Dedifferentiated amniotic fluid mesenchymal stem cell (primary cell): Measurements from ENCODE around the gene DYNLL1.
"Not testable (repeated sequence)": the region's sequence is repeated elsewhere in the genome, so short reads cannot be mapped to it uniquely, and the experiment has no call there.

Source experiments
- DNase-seq: peaks from one replicate; pipeline ENCODE4 v3.0.0-alpha.2; 2016; ENCODE audit errors: extremely low spot score

Gene DYNLL1

DNA sequence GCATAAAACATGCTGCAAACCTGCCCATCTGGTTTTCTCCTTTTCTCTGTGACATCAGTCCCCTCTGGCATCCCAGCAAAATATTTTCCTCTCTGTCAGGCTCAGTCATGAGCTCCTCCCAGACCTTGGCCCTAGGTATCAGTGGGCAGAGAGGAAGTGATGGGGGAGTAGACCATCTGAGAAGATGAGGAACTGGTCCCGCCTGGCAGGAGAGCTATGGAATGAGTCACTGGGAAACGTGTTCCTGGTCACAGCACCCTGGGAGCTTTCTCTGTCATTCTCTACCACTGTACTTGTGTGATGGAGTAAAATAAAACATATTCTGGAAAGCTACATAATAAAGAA lies 21.3 kb upstream of the DYNLL1 start:
- peak; percentile 72 for DNase-seq

DNA sequence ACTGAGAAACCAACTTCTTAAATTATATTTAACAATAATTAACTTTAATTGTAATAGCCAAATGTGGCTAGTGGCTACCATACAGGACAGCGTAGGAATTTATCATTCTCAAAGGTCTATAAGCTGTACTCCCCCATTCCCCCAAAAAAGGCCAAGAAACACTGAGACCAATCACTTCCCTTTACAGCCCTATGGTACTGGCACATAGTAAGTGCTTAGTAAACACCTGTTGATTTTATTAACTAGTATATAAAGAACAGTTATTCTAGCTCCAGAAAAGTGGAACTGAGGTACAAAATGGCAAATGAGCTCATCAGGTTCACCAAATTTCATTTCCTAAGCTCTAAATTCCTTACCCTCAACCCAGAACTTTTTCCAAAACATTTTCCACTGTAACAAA lies 20.3 kb upstream of the DYNLL1 start:
- DNase-seq = no peak

DNA sequence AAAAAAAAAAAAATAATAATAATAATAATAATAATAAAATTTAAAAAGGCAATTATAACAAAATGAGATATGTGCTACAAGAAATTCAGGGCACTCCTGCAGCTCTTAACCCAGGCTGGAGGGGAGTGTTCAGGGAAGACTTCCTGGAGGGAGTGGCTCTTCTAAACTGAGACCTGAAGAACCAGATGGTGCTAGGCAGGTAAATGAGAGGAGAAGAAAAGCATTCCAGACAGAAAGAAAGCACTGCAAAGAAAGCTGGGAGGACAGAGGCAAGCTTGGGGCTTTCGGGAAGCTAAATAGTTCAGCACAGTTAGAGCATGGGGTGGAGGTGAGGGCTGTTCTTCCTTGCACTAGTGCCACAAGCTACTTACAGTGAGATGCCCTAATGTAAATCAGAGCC lies 16.5 kb upstream of the DYNLL1 start:
- no peak for DNase-seq

DNA sequence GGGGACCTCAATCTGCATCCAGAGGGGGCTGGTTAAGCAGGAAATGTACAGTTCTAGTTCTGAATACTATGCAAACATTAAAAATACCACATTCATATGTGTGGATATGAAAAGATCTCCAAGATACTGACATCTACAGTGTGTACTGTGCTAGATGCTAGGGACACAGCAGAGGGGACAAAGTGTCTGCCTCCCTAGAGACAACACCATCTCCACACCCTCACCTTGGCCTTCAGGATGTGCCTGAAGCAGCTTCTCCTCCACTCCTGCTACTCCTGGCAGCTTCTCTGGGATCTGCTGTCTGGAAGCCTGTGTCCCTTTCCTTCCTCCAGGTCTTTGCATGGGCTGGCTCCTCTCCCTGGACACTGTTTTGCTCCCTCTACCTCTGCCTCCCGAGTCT lies 15.7 kb upstream of the DYNLL1 start:
- no peak for DNase-seq

DNA sequence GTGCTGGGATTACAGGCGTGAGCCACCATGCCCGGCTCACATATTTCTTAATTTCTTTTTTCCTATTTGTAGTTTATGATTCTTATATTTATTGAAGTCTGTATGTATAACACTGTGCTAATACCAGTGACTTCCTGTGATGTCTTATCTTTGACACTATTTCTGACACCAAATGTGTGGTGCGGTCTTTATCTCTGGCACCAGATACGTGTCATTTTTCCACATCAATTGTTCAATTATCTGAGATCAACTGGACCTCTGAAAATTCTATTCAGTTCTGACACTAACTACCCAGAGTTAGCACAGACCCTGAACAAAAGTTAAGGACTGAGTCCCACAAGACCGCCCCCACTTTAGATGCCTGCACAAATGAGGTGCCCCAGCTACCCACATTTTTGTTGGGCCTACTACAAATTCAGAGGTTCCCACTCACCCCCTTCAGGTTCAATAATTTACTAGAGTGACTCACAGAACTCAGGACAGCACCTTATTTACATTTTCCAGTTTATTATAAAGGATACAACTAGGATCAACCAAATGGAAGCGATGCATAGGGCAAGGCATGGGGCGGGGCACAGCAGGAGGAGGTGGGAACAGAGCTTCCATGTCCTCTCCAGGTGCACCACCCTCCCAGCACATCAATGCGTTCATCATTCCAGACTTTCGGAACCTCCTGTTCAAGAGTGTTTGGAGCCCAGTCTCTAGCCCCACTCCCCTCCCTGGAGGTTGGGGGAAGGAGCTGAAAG lies 14.7 kb upstream of the DYNLL1 start:
- no peak for DNase-seq

DNA sequence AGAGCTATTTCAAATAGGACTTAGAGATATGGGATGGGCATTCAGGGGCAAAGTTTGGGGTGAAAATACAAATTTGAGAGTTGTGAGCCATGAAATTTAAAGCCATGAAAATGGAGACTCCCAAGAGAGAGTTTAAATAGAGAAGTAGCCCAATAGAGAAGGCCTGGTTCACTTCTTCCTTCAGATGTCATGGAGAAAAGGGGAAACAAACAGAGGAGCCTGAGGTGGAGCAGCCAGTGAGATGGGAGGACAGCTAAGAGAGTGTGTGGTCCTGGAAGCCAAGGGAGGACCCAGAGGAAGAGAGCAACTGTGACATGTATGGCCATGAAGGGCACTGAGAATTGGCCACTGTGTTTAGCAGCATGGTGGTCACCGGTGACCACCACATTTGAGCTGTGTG lies 12.3 kb upstream of the DYNLL1 start:
- DNase-seq = no peak

DNA sequence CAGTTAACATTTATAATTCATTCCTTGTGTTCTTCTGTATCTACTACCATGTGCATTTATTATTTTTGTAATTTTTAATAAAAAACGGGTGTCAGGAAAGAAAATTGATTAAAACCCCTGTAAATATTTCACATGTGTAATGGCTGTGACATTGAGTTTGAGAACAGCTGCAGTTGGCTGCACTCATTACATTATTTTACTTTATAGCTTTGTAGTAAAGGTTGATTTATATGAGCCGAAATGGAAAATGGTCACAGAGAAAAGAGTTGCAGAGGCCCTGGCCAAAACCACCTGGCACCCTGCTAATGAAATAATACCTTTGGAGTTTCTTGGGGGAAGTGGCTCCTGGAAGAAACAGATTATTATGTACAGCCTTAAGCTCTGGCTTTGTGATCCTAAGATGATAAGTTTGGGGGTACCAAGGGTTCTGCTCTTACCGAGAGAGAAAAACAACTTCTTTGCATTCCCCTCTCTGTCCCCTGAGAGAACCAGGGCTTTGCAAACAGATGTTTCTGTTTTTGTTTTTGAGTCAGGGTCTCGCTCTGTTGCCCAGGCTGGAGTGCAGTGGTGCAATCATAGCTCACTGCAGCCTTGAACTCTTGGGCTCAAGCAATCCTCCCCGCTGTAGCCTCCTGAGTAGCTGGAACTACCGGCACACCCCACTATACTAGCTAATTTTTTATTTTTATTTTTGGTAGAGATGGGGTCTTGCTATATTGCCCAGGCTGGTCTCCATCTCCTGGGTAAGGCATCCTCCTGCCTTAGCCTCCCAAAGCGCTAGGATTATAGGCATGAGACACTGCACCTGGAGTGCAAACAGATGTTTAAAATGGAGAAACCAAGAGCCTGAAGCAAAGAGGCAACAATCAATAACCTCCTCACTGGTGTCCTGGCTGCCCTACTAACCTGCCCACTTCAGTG lies 9.7 kb upstream of the DYNLL1 start:
- DNase-seq = no peak

DNA sequence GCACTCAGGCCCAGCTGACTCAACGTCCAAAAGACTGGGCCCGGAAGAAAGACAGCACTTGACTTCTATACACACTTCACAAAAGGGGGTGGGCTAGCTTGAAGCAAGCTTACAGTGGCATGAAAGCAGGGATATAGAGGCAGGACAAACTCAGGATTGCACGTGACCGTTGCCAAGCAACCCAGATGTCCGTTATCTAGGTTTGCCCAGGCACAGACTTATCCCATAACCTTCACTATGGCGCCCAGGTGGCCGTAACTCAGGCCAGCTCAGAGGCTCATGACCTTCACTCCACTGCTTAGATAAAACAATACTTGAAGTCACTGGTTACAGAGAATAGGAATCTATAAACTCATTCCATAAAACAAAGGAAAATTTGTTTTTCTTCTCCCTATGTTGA lies 8.4 kb upstream of the DYNLL1 start:
- not testable (repeated sequence) for DNase-seq

DNA sequence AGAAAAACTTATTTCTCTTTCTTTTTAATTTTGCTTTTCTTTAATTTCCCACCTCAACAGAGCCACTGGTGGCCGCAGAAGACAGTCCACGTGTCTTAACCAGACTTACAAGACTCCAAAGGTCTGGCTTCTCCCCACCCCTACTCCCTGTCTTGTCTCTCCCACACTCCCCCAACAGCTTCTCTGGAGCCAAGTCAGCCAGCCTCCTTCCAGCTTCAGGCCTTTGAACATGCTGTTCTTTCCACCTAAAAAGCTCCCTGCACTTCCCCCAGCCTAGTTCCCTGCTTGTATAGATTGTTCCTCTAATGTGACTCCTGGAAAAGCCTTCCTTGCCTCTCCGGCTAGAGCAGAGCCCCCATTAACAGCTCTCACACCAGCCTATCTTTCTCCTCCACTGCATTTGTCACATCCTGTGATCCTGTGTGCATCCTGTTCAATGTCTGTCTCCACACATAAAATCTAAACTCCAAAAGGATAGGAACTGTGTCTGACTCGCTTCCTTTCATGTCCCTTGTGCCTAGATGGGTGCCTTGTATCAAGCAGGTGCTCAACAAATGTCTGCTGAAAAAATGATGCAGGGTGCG lies 7.8 kb upstream of the DYNLL1 start:
- DNase-seq = no peak

DNA sequence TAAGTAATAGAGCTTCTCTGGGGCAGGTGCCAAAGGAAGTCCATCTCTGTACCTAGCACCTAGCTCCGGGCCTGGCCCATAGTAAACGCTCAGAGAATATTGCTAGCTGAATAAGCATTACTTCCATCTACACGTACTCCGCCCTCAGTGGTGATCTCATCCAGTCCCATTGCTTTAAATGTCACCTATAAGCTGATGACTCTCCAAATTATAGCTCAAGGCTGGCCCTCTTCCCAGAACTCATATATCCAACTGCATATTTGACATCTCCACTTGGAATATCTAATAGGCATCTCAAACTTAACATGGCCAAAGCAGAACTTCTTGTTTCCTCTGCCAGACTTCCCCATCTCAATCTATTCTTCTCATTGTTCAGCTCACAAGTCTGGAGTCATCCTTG lies 6.9 kb upstream of the DYNLL1 start:
- DNase-seq = no peak

DNA sequence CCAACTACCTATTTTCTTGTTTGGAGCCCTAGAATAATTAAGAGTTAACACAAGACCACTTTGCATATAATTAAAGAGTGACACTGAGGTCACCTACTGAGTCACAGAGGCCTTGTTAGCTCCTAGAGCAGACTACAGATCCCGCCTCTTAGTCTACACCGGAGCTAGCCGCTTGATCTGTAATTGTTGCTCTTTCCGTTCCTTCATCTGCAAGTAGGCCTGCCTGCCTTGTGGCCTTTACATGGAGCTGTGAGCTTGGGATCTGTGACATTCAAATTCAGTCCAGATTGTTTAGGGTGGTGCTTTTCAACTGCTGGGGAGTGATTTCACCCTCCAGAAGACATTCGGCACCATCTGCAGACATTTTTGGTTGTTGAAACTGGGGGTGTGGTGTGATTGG lies 5.6 kb upstream of the DYNLL1 start:
- DNase-seq = no peak

DNA sequence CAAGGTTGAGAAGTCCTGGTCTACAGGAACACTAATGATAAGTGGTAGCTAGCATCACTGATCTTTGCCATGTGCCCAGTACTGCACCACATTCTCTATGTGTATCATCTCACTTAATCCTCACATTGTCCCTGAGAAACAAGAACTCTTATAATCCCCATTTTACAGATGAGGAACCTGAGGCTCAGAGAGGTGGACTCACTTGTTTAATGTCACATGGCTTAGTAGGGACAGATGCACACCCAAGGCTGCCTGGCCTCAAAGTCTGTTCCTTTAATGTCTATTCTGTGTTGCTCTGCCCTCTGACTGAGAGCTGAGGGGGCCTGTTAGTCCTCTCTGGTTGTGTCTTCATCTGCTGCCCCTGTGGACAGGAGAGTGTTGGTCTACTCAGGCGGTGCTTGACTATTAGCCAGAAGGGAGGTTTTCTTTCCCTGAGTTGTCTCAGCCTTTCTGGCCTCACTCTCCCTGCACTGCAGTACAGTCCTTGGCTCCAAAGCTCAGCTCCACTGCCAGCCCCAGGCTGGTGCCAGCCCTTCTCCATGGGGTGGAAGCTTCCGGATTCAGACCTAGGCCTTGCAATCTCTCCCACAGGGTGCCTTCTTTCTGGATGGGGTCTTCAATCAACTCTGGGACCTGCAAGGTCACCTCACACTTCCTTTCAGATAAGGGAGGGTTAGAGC lies 4.9 kb upstream of the DYNLL1 start:
- DNase-seq = no peak

DNA sequence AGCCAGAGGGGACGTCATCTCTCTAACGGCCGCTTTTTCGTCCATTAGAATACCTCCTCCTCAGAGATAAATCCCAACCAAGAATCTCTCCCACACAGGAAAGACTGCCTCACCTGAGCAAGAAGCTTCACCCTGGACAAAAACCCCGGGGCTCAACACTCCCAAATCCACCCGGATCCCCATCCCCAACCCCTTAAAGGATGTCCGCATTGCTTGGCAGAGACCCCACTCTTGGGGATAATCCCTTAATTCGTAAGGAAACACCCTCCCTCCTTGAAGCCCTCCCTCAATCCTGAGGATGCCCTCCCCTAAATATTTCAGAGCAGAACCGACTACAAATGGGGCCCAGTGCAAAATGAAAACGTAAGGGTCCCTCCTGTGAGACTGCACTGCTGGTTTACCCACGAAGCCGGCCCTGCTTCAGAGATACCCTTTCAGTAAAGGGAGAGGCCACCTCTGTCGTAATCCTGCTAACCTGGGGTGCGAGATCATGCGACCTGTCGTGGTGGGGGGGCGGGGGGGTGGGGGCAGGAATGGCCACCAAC lies 655 bp upstream of the DYNLL1 start:
- DNase-seq = no peak

DNA sequence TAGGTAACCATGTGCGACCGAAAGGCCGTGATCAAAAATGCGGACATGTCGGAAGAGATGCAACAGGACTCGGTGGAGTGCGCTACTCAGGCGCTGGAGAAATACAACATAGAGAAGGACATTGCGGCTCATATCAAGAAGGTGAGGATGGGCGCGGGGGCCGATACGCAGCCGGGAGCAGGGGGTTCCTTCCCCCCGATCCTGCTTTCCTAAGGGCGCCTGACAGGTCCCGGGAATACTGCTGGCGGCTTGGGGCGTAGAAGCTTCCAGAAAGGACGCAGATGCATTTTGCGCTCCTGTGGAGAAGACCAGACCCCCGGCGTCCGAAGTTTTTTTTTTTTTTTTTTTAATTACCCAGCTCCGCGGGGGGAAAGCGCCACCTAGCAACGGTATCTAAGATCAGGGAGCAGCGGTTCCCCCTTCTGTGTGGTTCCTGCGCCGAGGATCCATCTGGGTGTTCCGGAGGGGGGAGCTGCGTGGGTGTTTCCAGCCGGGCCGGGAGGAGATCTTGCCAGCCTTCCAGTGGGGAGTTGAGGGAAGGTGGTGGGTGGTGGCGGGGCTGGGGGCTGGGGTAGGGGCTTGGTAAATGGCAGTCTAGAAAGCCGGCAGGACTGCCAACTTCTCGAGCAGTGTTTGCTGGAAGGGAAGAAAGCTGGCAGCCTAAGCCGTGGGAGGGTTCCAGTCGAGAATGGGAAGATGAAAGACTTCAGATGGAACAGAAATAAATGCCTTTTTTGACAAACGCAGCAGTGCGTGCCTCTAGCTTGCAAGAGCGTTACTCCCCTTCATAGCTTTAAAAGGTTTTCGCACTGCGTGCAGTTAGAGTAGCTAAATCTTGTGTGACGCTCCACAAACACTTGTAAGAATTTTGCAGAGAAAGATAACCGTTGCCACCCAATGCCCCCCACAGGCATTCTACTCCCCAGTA lies 764 bp downstream of the DYNLL1 start:
- DNase-seq = peak; percentile 20

DNA sequence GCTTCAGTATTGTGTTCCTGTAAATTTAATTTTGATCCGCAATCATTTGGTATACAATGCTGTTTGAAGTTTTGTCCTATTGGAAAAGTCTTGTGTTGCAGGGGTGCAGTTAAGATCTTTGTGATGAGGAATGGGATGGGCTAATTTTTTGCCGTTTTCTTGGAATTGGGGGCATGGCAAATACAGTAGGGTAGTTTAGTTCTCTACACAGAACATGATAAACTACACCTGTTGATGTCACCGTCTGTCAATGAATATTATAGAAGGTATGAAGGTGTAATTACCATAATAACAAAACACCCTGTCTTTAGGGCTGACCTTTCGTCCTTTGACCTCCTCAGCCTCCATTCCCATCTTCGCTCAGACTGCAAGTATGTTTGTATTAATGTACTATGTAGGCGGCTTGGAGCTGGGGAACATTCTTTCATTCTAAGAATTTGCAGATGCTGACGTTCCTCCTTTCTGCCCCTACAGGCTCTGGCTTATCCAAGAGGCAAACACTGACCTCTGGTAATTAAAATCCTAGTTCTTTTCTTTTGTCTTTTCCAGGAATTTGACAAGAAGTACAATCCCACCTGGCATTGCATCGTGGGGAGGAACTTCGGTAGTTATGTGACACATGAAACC lies 1.7 kb downstream of the DYNLL1 start:
- DNase-seq = no peak

DNA sequence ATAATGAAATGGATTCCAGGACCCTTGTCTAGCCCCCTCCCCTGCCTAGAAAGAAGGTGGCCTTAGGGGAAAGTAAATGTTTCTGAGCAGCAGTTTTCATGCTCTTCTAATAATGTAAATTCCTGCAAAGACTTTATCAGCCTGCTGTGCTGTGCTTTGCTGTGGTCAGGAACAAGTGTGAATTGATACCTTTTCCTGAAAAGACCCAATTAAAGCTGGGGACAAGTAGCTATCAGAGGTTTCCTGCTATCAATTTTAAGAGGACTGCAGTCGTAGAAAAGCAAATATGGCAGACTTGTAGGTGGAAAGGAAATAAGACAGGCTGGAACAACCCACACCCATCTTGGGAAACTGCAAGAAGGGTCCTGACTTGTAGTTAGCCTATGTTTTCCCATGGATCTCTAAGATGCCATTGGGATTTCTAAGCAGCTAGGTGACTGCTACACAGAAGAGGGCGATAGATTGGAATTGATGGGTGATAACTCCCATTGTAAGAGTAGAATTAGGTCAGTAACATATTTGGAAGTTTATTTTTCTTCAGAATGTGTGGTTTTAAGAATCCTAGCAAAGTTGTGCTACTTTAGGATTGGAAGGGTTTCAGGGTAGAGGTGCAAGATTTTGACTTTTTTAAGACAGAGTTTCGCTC lies 3.1 kb downstream of the DYNLL1 start:
- DNase-seq = no peak

DNA sequence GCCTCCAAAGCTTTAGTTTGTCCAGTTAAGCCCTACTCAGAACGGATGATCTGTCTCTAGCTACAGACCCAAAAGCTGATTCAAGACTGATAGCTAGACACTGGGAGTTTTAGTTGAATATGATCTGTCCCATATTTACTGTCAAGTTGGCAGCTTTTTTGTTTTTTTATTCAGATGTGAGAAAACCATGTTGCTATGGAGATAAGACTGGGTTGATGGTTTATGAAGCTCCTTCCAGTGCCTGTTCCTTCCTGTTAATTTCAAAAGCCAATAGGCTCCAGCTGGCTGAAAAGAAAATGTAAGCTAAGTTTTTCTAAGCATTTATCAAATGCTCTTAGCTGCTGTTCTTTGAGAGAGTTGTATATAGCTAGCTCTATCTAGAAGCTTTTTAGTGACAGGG lies 4.7 kb downstream of the DYNLL1 start:
- no peak for DNase-seq

DNA sequence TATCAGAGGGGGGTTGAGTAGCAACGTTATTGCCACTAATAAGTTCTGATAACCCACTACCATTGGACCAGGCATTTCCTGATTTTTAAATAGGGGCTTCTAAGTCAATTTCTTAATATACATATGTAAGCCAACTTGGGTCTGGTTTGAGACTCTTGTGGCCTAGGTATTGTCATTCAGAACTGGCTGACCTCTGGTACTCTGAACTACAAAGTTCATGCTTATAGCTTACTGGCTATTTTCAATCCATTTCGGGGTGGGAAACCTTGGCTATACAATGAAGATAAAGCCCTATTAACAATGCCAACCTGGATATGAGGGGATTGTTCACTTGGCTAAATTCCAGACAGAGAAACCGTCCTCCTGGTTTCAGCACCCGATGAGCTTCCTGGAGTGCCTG lies 8.7 kb downstream of the DYNLL1 start:
- DNase-seq = no peak

DNA sequence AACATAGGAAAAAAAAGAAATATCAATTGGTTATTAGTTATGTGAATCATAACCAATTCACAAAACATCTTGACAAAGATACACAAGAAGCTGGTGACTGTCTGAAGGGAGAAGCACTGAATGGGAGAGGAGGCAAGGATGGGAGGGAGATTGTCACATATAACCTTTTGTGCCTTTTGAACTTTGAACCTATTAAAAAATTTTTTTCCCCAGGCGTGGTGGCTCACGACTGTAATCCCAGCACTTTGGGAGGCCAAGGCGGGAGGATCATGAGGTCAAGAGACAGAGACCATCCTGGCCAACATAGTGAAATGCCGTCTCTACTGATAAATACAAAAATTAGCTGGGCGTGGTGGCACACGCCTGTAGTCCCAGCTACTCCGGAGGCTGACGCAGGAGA lies 12.6 kb downstream of the DYNLL1 start:
- DNase-seq = no peak

DNA sequence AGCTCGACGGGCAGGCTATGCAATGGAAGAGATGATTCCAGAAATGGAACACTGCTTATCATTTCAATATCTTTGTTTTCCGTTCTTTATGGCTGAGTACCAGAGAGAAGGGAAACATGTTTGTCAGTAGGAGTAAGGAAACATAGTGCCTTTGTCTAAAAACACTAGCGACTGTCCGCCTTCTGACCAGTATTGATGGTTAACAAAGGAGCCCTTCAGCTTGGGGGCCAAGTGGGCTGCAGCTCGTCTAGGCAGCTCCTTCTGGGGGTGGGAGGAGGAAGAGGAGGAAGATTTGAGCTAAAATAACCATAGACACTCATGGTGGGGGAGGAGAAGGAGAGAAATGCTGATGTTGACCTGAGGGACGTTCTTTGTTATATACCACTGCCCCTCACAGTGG lies 18.1 kb downstream of the DYNLL1 start:
- DNase-seq = no peak
